K562 (cell line): ENCODE measurements around the gene NUP62CL. TPM values are rescaled to one million over a fixed set of nuclear protein-coding genes. Genes with fewer than 3 reads are reported as not detected.

ENCODE experiments used
- ARHGAP35 ChIP-seq: fragments of 450-650 bp; IDR thresholded peaks from 2 replicates; pipeline ENCODE4 v1.6.1; 2018; ENCODE audit not compliant: partially characterized antibody
- BHLHE40 ChIP-seq: IDR thresholded peaks from 2 replicates; pipeline ENCODE4 v1.6.1; 2011; ENCODE audit warnings: low read length, improper control_type of control experiment
- CHCHD3 ChIP-seq: fragments of 250-450 bp; sonication (Bioruptor Pico); IDR thresholded peaks from 2 replicates; pipeline ENCODE4 v2.1.2; 2022; ENCODE audit warnings: mild to moderate bottlenecking
- E2F8 ChIP-seq: fragments of 450-650 bp; IDR thresholded peaks from 2 replicates; pipeline ENCODE4 v1.7.1; 2018; ENCODE audit warnings: mild to moderate bottlenecking, low read depth; ENCODE audit not compliant: partially characterized antibody
- HNRNPLL ChIP-seq: fragments of 200-400 bp; formaldehyde crosslinking; IDR thresholded peaks from 2 replicates; pipeline ENCODE4 v1.6.1; 2017; ENCODE audit warnings: low read length, low read depth, mild to moderate bottlenecking; ENCODE audit not compliant: poor library complexity, severe bottlenecking
- IRF1 ChIP-seq: sonication (generic); formaldehyde crosslinking; IDR thresholded peaks from 2 replicates; pipeline ENCODE4 v1.8.0; 2022; ENCODE audit warnings: missing genetic modification reagents, mild to moderate bottlenecking, borderline replicate concordance
- KAT2B ChIP-seq: IDR thresholded peaks from one replicate; pipeline ENCODE4 v1.6.1; 2012; ENCODE audit warnings: low read depth, mild to moderate bottlenecking, control low read depth, inconsistent platforms, low read length, moderate library complexity
- MIER1 ChIP-seq: fragments of 450-650 bp; IDR thresholded peaks from 2 replicates; pipeline ENCODE4 v1.6.1; 2016; ENCODE audit warnings: antibody characterized with exemption, mild to moderate bottlenecking, low read depth
- SMARCA5 ChIP-seq: fragments of 450-650 bp; IDR thresholded peaks from 2 replicates; pipeline ENCODE4 v1.6.1; 2016
- TCF3 ChIP-seq: sonication (generic); formaldehyde crosslinking; IDR thresholded peaks from 2 replicates; pipeline ENCODE4 v1.4.0; 2020; ENCODE audit warnings: mild to moderate bottlenecking, missing genetic modification reagents
- THRAP3 ChIP-seq: fragments of 450-650 bp; IDR thresholded peaks from 2 replicates; pipeline ENCODE4 v1.6.1; 2016; ENCODE audit warnings: mild to moderate bottlenecking, inconsistent platforms, borderline replicate concordance
- TSHZ1 ChIP-seq: fragments of 250-450 bp; sonication (Bioruptor Pico); IDR thresholded peaks from 2 replicates; pipeline ENCODE4 v1.4.0; 2020; ENCODE audit warnings: mild to moderate bottlenecking, moderate library complexity
- ZHX1 ChIP-seq: fragments of 150-350 bp; conservative IDR thresholded peaks from 2 replicates; pipeline ENCODE4 v1.6.1; 2014; ENCODE audit warnings: low read length
- ZNF165 ChIP-seq: fragments of 250-450 bp; sonication (Bioruptor Pico); IDR thresholded peaks from 2 replicates; pipeline ENCODE4 v1.4.0; 2020; ENCODE audit warnings: borderline replicate concordance
- ZNF174 ChIP-seq: fragments of 250-450 bp; sonication (Bioruptor Pico); IDR thresholded peaks from 2 replicates; pipeline ENCODE4 v1.4.0; 2020; ENCODE audit warnings: mild to moderate bottlenecking
- ZNF253 ChIP-seq: fragments of 250-450 bp; sonication (Bioruptor Pico); conservative IDR thresholded peaks from 2 replicates; pipeline ENCODE4 v1.6.1; 2021; ENCODE audit warnings: mild to moderate bottlenecking
- ZNF408 ChIP-seq: fragments of 250-450 bp; sonication (Bioruptor Pico); IDR thresholded peaks from 2 replicates; pipeline ENCODE4 v1.4.0; 2020; ENCODE audit warnings: low read depth, mild to moderate bottlenecking, moderate library complexity
- ZNF436 ChIP-seq: fragments of 250-450, 450-650 bp; sonication (Bioruptor Pico); formaldehyde crosslinking; IDR thresholded peaks from 2 replicates; pipeline ENCODE4 v1.7.0; 2020; ENCODE audit warnings: mild to moderate bottlenecking
- ZNF655 ChIP-seq: fragments of 250-450 bp; sonication (Bioruptor Pico); IDR thresholded peaks from 2 replicates; pipeline ENCODE4 v1.5.0; 2021
- polyA plus RNA-seq, 8 experiments: library from polyadenylated mRNA; depleted of rRNA in 4 of 8; stranded (reverse) in 5 of 8; unstranded in 3 of 8; fragments of >200 nt; fragmentation: Nextera tagmentation in 2 of 8; fragmentation: Illumina TruSeq in 1 of 8; extraction: Ambion mirVana in 2 of 8; extraction: Trizol in 1 of 8; gene quantifications; 2 replicates each; pipeline versions ENCODE4 v1.2.1 to v1.2.3, GENCODE V29; 2011 to 2014; ENCODE audit warnings: inconsistent platforms in 1 of 8, missing spikeins in 1 of 8
- total RNA-seq, 7 experiments: library from RNA; depleted of rRNA in 6 of 7; stranded (reverse); fragments of >200 nt in 6 of 7; fragmentation: Illumina TruSeq in 2 of 7; extraction: Trizol in 2 of 7; gene quantifications; 2 replicates each; pipeline versions ENCODE4 v1.2.1 to v1.2.3, GENCODE V29; 2011 to 2021; ENCODE audit warnings: low replicate concordance in 1 of 7

NUP62CL gene
- total and polyA plus RNA-seq, 9 of the 15 experiments (the other 6 are each of a cell fraction or from before 2014, with no cell fraction given): 29.7 to 101 (median 42.7) TPM

- no peak for TF ChIP-seq ZHX1
- no peak for TF ChIP-seq TSHZ1 (CRISPR knock-in tag)
- no peak for TF ChIP-seq ZNF655 (CRISPR knock-in tag)
- no peak for TF ChIP-seq MIER1
- no peak for TF ChIP-seq ZNF165 (CRISPR knock-in tag)
- TF ChIP-seq BHLHE40: peak; percentile 90
- no peak for TF ChIP-seq E2F8
- TF ChIP-seq ZNF174 (CRISPR knock-in tag): no peak
- peak; percentile 85 for TF ChIP-seq TCF3 (CRISPR knock-in tag)
- TF ChIP-seq HNRNPLL: peak; percentile 80
- no peak for TF ChIP-seq KAT2B
- no peak for TF ChIP-seq ZNF408
- TF ChIP-seq THRAP3: no peak
- no peak for TF ChIP-seq SMARCA5
- TF ChIP-seq ZNF436 (CRISPR knock-in tag): no peak
- TF ChIP-seq ZNF253: no peak
- TF ChIP-seq CHCHD3: no peak
- TF ChIP-seq IRF1 (CRISPR knock-in tag): no peak
- no peak for TF ChIP-seq ARHGAP35
Observed at GRCh38 chrX:107153005-107153404, 53.2 kb downstream of the NUP62CL start (continued).
